Lower leg skin (tissue), 4 donors: ENCODE data around the gene STK24. TPM values are rescaled to one million over a fixed set of nuclear protein-coding genes. Genes with fewer than 3 reads are reported as not detected.

Source experiments
- DNase-seq, 2 donors: peaks; one replicate each; pipeline ENCODE4 v3.0.0-alpha.2; 2019; ENCODE audit warnings: low spot score in 2 of 2
- H3K4me3 ChIP-seq: fragments of 200-600 bp; sonication (generic); 2 replicates; pipeline ENCODE4 v1.5.1; 2017; ENCODE audit warnings: mild to moderate bottlenecking, low read depth; ENCODE audit not compliant: poor library complexity, severe bottlenecking
- CTCF ChIP-seq, 3 donors: fragments of 450-650 bp; IDR thresholded peaks; one replicate each; pipeline ENCODE4 v1.5.1; 2016; ENCODE audit warnings: antibody characterized with exemption in 3 of 3, mild to moderate bottlenecking in 3 of 3, moderate library complexity in 2 of 3
- POLR2A ChIP-seq, 2 donors: fragments of 450-650 bp; IDR thresholded peaks; one replicate each; pipeline ENCODE4 v1.6.1; 2016 to 2017; ENCODE audit warnings: antibody characterized with exemption in 2 of 2, mild to moderate bottlenecking in 1 of 2, moderate library complexity in 1 of 2
- WGBS, 2 donors: methylation state at CpG; one replicate each; pipeline ENCODE4 v1.1.5; 2018; 5-methylcytosine and 5-hydroxymethylcytosine counted together
- intact Hi-C: fragments of 100-400 bp; cut with DNase I; formaldehyde crosslinking; loops from one replicate; pipeline ENCODE4 v1.15.0; 2023; ENCODE audit warnings: low total_unique reads
- total RNA-seq, 4 donors: library from RNA; depleted of rRNA; stranded (reverse); fragments of >200 nt; gene quantifications; one replicate each; pipeline ENCODE4 v1.1.0, GENCODE V29; 2016

The STK24 gene
- total RNA-seq, 4 donors from 2014 or later: 212 to 281 (median 266) TPM

GRCh38 chr13:98510156-98510509, 66.8 kb downstream of the STK24 start:
- no peak for TF ChIP-seq CTCF (IDR thresholded peaks at IDR 0.05)
- no peak for TF ChIP-seq POLR2A (IDR thresholded peaks at IDR 0.05)
- intact Hi-C loops: no loop called here
- H3K4me3 ChIP-seq: no peak overlapping the region
- 92 to 93% methylated on average over 7 of the region's 7 CpGs for WGBS, 2 donors
- no peak for DNase-seq

- DNase-seq: peak; percentile 83 to 93
- no peak overlapping the region for H3K4me3 ChIP-seq
- TF ChIP-seq POLR2A (IDR thresholded peaks at IDR 0.05): no peak
- no peak for TF ChIP-seq CTCF (IDR thresholded peaks at IDR 0.05)
- WGBS, 2 donors: 42 to 44% methylated on average over 10 of the region's 10 CpGs
- intact Hi-C loops: no loop called here
Measured at GRCh38 chr13:98509271-98510155, 67.4 kb downstream of the STK24 start.

- intact Hi-C loops: no loop called here
- no peak overlapping the region for H3K4me3 ChIP-seq
- TF ChIP-seq POLR2A (IDR thresholded peaks at IDR 0.05): no peak
- no peak for TF ChIP-seq CTCF (IDR thresholded peaks at IDR 0.05)
- no peak for DNase-seq
- whole genome bisulfite sequencing, 2 donors: 65 to 75% methylated on average over 2 of the region's 2 CpGs
Measured at GRCh38 chr13:98508685-98509084, 68.2 kb downstream of the STK24 start.

GRCh38 chr13:98508280-98508679, 68.6 kb downstream of the STK24 start:
- WGBS, 2 donors: 73 to 91% methylated on average over 2 of the region's 2 CpGs
- TF ChIP-seq POLR2A (IDR thresholded peaks at IDR 0.05) (no peak), CTCF (IDR thresholded peaks at IDR 0.05) (no peak)
- intact Hi-C loops: no loop called here
- no peak overlapping the region for H3K4me3 ChIP-seq
- DNase-seq: no peak

- no peak overlapping the region for H3K4me3 ChIP-seq
- no peak for TF ChIP-seq CTCF (IDR thresholded peaks at IDR 0.05)
- no peak for TF ChIP-seq POLR2A (IDR thresholded peaks at IDR 0.05)
- intact Hi-C loops: no loop called here
- 20% methylated on average over 5 of the region's 5 CpGs for WGBS, 2 donors
- no peak for DNase-seq
Measured at GRCh38 chr13:98507282-98507797, 69.6 kb downstream of the STK24 start.
